LNCaP clone FGC (cell line): Measurements from ENCODE around the gene ATP6AP1.

Experiments used
- DNase-seq: peaks from one replicate; pipeline ENCODE4 v3.0.0-alpha.2; 2011; ENCODE audit warnings: low read depth
- H3K4me3 ChIP-seq: 2 replicates; pipeline ENCODE4 v1.5.1; 2011; ENCODE audit warnings: mild to moderate bottlenecking, low read depth, low read length, control low read depth
- TF ChIP-seq, protein P1 (sequence below): IDR thresholded peaks from 2 replicates; pipeline ENCODE4 v1.5.1; 2012; ENCODE audit warnings: mild to moderate bottlenecking; ENCODE audit not compliant: control insufficient read depth, insufficient read depth; ENCODE audit errors: extremely low read depth

The ATP6AP1 gene

DNA sequence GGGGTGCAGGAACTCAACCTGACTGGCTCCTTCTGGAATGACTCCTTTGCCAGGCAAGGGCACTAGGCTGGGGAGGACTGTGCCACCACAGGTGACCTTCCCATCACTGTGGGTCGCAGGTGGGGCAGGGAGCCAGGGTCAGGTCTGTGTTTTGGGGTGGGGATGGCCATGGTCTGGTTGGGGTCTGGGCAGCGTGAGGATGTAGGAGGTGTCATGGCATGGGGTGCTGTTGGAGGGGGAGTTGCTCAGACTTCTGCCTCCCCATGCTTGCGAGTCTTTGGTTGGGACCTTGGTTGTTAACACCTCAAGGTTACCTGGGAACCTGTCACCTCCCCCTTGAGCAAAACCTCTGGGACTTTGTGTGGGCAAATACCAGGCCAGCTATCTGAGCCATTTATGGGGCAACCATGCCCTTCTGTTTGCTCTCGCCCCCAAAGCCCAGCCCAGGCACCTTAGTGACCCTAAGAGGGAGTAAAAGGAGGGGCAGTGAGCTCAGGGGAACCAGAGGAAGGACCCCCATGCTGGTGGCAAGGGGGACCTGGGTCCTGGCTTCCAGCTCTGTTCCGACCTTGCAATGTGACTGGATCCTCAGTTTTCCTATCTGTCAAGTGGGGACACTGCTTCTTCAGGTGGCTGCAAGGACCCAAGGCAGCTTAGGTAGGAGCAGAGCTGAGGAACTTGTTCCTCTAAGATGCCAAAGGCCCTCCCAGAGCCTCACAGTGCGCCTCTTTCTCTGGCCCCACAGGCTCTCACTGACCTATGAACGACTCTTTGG, 6.1 kb downstream of the ATP6AP1 start:
- no peak overlapping the region for H3K4me3 ChIP-seq
- DNase-seq = no peak
- TF ChIP-seq, protein P1, sequence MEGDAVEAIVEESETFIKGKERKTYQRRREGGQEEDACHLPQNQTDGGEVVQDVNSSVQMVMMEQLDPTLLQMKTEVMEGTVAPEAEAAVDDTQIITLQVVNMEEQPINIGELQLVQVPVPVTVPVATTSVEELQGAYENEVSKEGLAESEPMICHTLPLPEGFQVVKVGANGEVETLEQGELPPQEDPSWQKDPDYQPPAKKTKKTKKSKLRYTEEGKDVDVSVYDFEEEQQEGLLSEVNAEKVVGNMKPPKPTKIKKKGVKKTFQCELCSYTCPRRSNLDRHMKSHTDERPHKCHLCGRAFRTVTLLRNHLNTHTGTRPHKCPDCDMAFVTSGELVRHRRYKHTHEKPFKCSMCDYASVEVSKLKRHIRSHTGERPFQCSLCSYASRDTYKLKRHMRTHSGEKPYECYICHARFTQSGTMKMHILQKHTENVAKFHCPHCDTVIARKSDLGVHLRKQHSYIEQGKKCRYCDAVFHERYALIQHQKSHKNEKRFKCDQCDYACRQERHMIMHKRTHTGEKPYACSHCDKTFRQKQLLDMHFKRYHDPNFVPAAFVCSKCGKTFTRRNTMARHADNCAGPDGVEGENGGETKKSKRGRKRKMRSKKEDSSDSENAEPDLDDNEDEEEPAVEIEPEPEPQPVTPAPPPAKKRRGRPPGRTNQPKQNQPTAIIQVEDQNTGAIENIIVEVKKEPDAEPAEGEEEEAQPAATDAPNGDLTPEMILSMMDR = no peak

DNA sequence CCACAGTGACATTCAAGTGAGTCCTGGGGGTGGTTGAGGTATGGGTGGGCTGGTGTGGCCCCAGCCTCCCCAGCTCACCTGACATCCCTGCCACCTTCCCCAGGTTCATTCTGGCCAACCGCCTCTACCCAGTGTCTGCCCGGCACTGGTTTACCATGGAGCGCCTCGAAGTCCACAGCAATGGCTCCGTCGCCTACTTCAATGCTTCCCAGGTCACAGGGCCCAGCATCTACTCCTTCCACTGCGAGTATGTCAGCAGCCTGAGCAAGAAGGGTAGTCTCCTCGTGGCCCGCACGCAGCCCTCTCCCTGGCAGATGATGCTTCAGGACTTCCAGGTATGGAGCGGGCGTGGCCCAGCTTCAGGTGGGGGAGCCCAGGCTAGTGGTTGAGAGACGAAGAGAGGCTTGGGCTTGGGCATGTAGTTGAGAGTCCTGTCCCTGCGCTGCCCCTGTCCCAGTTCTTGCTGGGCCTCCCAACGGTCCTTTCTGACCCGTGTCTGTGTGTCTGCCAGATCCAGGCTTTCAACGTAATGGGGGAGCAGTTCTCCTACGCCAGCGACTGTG, 6.8 kb downstream of the ATP6AP1 start:
- TF ChIP-seq, protein P1 = no peak
- DNase-seq = no peak
- H3K4me3 ChIP-seq = no peak overlapping the region

DNA sequence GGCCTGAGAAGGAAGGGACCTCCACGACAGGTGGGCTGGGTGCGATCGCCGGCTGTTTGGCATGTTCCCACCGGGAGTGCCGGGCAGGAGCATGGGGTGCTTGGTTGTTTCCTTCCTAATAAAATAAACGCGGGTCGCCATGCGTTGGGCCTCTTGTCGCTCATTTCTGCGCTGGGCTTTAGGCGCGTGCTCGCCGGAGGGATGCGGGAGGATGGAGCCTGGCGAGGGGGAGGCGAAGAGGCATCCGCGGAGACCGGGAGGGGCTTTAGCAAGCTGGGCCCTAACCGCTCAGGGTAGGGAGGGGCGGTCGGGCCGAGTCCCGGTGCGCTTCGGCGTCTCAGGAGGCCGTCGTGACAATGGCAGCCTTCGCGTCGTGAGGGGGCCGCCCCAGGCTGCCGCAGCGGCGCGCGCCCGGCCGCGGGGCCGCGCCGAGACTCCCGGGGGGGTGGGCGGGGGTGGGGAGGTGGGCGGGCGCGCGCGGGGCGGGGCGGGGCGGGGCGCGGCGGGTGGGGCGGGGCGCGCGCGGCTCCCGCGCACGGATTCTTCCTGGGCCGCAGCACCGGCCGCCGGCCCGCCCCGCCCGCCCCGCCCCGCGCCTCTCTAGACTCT, 8.0 kb downstream of the ATP6AP1 start:
- no peak for DNase-seq
- TF ChIP-seq, protein P1 = no peak
- peak overlapping the region; percentile 61; the same call in 1 of the 2 replicates for H3K4me3 ChIP-seq

DNA sequence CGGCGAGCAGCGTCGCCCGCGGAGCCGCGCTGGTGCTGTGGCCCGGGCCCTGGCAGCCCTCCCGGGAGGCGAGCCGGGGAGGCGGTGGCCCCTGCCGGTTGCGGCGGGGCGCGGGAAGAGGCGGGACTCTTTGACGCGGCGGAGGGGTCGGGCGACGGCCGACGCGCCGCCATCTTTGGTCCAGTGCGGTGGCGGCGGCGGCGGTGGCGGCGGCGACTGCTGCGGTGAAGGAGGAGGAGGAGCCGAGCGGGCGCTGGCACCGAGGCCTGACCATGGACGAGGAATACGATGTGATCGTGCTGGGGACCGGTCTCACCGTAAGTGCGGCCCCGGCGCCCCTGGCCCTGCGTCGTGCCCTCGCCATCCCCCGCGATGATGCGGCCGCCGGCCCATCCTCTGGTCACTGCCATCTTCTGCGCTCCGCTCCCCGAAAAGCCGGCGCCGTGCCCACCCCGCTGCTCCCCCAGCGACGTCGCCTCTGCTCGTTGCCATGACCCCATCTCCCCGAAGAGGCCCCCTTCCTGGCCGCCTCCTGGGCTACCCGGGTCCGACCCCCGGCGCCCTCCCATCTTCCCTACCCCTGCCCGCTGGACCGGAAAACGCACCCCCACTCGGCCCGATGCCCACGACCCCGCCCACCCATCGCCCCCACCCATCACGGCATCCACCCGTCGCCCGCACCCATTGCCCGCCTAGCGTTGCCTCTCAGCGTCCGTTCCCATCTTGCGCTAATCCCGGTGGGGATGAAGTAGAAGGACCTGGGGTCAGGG, 8.7 kb downstream of the ATP6AP1 start, which contains the start of gene GDI1:
GDI1 (plus strand) TSS at position 172 of the 770 bp plus-strand sequence; CDS start at position 273, 101 bp downstream.
- H3K4me3 ChIP-seq = peak within 1 kb of the TSS; percentile 61
- TF ChIP-seq, protein P1 = no peak
- DNase-seq = no peak

DNA sequence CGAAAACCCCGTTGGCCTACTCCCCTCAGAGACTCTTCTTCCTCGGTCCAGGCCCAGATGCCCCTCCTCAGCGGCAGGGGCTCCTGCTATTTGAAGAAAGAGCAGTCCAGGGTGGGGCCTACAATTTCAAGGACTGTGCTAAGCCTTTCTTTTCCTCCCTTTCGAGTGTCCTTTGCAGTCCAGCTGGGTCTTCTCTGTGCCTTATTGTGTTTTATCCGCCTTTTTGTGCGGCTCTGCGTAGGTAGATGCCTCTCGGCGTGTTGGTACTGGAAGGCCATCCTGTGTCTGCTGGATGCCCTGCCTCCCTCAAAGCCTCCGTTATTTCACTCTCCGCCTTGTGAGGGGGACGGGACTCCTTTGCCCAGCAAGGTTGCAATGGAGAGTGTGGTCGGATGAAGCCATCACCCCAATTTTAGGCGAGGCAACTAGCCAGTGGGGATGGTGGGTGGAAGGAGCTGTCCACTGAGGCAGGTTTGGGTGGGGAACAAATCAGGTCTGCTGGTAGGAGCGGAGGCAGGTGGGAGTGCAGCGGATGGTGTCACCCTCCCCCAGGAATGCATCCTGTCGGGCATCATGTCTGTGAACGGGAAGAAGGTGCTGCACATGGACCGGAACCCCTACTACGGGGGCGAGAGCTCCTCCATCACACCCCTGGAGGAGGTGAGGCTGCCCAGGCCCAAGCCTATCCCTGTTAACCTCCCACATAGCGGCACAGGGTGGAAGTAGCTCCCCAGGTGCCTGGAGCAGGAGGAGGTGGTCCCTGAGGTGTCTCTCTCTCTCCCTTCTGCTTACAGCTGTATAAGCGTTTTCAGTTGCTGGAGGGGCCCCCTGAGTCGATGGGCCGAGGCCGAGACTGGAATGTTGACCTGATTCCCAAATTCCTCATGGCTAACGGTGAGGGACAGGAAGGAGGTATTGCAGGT, 9.8 kb downstream of the ATP6AP1 start:
- DNase-seq = no peak
- TF ChIP-seq, protein P1 = no peak
- H3K4me3 ChIP-seq = peak overlapping the region; percentile 61

DNA sequence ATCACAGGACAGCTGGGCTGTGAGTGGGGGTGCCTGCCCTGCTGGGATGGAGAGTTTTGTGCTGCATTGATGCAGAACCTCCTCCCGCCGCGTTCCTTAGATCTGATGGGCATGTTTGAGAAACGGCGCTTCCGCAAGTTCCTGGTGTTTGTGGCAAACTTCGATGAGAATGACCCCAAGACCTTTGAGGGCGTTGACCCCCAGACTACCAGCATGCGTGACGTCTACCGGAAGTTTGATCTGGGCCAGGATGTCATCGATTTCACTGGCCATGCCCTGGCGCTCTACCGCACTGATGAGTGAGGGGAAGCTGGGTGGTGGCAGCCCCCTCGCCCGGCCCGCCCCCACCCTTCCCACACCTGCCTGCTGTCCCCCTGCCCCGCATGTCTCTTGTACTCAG, 11.4 kb downstream of the ATP6AP1 start:
- DNase-seq = no peak
- no peak overlapping the region for H3K4me3 ChIP-seq
- TF ChIP-seq, protein P1 = no peak
